HPDE6-E6E7 (cell line): ENCODE measurements around the gene KLK5.
A peak's percentile ranks its signal among the peaks of the same experiment; 100 is the strongest.
"Not testable (repeated sequence)": the region's sequence is repeated elsewhere in the genome, so short reads cannot be mapped to it uniquely, and the experiment has no call there.

Experiments
- DNase-seq: peaks from one replicate; pipeline ENCODE4 v3.0.0; 2011; ENCODE audit warnings: missing footprints; ENCODE audit errors: extremely low spot score

The KLK5 gene, protein sequence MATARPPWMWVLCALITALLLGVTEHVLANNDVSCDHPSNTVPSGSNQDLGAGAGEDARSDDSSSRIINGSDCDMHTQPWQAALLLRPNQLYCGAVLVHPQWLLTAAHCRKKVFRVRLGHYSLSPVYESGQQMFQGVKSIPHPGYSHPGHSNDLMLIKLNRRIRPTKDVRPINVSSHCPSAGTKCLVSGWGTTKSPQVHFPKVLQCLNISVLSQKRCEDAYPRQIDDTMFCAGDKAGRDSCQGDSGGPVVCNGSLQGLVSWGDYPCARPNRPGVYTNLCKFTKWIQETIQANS

GRCh38 chr19:50952910-50953309 lies at the start of gene KLK5:
KLK5 (minus strand) TSS chr19:50953038; CDS start chr19:50952657, 381 bp downstream.
- no peak for DNase-seq

- no peak for DNase-seq
These were observed 49.3 kb upstream of the KLK5 start for GRCh38 chr19:51002089-51002532.

DNA sequence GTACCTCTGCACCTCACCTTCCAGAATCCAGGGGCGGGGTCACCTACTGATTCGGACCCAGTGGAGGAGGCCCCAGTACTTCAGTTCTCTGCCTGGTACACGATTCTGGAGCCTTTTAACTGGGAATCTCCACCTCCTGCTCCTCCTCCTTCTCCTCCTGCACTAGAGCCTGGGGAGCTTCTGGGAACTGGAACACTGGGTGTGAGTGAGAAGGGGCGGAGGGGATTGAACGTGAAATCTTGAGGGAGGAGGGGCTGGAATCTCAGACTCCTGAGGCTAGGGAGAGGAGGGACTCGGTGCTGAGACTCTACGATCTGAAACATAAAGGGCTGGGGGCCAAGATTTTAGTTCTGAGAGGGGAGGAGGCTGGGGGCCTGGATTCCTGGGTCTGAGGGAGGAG lies 48.7 kb upstream of the KLK5 start, which contains the start of gene KLK8:
Gene KLK8, minus strand, starts transcription at position 90 of the 400 bp plus-strand sequence. CDS start 437 bp downstream, outside the sequence.
- DNase-seq, result no peak

DNA sequence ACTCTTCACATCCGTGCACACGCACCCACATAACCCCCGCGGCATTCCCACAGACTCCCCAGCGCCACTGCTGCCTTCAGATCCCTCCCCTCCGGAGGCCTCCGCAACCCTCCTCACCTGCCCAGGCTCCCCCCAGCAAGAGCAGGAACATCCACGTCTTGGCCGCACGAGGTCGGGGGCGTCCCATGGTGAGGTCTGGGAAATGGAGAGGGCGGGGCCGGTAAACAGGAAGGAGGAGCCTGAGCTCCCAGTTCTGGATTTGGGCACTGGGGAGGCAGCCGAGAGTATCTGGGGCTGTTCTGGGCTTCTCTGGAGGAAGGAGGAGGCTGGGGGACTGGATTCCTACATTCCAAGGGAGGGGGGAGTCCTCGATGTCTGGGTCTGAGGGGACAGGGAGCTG lies 48.1 kb upstream of the KLK5 start:
- DNase-seq, result no peak

DNA sequence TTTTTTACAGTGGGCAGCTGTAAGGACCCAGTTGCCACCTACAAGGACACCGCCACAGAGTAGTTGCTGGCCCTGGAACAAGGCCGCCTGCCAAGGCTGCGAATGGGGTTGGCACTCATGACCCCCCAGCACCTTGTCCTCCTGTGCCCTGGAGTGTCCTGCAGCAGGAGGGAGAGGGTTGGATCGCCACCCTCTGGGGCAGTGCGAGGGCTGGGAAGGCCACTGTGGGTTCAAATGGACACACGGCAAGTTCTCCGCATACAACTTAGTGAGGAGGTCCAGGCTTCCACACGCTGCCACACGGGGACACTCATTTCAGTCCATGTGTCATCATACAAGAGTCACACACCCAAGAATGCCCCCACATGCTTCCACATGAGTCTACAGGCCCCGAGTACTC lies 47.6 kb upstream of the KLK5 start:
- DNase-seq, result no peak

- DNase-seq, result no peak
These were observed 45.8 kb upstream of the KLK5 start for GRCh38 chr19:50998686-50999085.

GRCh38 chr19:50998061-50998460 lies 45.2 kb upstream of the KLK5 start:
- DNase-seq, result no peak

DNA sequence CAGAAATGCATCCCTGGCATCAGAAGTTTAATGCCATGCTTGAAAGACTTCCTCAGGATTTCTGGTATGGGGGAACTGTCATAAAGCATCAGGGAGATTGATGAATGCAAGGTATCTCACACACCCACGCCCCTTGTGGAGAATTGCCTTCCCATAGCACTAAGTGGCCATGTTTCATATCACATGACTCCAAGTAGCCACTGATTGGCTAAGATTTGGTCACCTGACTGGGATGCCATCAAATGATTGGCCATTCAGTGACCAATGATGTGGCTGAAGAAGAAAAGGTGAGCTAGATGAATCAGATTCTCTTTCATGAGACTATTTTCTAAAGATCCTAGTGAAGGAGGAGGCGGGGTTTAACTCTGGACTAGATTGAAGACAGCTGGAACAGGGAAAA lies 41.3 kb upstream of the KLK5 start:
- no peak for DNase-seq

DNA sequence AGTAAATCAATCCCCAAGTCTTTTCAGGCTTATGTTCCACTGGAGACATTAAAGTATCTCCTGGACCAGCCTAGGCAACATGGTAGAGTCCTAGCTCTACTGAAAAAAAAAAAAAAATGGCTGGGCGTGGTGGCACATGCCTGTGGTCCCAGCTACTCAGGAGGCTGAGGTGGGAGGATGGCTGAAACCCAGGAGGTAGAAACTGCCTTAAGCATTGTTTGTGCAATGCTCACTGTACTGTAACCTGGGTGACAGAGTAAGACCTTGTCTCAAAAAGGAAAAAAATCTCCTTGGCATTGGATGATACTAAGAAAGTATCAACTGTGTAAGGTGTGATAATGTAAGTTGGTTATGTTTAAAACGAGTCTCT lies 39.8 kb upstream of the KLK5 start:
- DNase-seq, result no peak

- DNase-seq, result not testable (repeated sequence)
These were observed 31.6 kb upstream of the KLK5 start for GRCh38 chr19:50984416-50984815.

- DNase-seq, result no peak
These were observed 30.9 kb upstream of the KLK5 start, which contains the start of gene KLK7 for GRCh38 chr19:50983625-50984292. KLK7 (minus strand) TSS chr19:50983917; CDS start chr19:50982399, 1,518 bp downstream.

GRCh38 chr19:50982186-50982585 lies 29.3 kb upstream of the KLK5 start:
- DNase-seq, result no peak

DNA sequence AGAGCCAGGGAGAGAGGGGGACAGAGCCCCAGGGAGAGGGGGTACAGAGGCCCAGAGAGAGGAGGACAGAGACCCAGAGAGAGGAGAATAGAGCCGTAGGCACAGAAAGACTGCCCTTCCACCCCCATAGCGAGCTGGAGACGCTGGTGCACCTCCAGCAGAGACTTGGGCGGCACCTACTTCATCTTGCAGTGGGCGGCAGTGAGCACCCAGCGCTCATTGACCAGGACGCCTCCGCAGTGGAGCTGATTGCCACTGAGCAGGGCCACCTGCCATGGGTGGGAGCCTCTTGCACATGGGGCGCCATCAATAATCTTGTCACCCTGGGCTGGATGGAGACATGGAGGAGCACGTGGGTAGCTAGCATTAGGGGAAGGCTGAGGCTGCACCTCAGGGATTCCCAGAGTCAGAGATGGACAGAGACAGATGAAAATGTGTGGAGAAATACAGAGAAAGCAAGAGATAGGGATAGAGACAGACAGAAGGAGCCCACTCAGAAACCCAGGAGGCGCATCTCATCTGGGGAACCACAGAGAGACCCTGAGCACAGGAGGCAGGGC lies 28.8 kb upstream of the KLK5 start:
- no peak for DNase-seq

- no peak for DNase-seq
These were observed 27.4 kb upstream of the KLK5 start for GRCh38 chr19:50980208-50980607.

DNA sequence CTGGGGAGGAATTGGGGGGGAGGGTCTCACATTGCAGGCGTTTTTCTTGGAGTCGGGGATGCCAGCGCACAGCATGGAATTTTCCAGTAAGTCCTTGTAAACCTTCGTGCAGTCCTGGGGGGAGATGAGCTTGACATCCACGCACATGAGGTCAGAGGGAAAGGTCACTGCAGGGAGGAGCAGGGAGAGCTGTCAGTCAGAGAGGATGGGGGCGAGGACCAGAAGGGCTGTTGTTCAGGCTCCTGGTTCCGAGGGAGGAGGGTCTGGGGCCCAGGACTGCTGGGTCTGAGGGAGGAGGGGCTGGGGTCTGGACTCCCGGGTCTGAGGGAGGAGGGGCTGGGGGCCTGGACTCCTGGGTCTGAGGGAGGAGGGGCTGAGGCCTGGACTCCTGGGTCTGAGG lies 26.9 kb upstream of the KLK5 start:
- DNase-seq, result no peak

DNA sequence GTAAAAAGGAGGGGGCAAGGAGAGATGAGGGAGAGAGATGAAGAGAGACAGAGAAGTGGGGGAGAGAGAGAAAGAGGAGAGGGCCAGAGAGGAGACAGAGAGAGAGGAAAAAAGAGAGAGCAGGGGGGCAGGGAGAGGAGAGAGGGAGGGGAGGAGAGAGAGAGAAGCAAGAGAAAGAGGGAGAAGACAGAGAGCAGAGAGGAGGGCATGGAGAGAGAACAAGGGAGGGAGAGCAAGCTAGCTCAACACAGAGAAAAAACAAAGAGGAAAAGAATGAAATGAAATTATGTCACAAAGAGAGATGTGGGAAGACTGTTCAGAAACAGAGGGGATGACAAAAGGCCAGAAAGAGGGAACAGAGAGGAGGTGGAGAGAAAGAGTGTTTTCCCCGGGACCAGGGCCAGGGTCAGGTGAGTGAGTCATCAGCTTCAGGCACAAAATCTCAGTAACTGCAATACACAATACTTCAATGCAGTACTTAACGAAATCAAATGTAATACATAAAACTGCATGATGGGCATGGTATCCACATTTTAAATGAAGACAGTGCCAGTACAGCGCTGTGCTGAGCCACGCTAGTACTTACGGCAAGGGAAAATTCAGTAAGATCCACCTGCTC lies 26.0 kb upstream of the KLK5 start:
- no peak for DNase-seq

DNA sequence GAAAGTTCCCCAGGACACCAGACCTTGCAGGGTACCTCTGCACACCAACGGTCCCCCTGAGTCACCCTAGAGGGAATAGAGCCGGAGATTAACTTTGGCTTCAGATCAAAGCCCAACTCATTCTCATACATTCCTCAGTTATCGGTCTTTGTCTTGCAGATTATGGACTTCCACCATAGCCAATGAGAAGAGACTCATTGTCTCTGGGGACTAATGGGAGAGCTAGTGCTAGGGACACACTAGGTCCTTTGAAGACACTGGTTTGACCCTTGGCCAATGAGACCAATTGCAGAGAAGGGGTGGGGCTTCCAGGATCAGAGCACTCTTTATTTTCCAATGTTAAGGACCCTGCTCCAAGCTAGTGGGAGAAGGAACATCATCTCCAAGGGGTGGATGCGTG lies 24.8 kb upstream of the KLK5 start:
- DNase-seq, result no peak

- peak; percentile 93 for DNase-seq
These were observed 22.9 kb upstream of the KLK5 start for GRCh38 chr19:50975766-50976165.

- no peak for DNase-seq
These were observed 22.1 kb upstream of the KLK5 start for GRCh38 chr19:50974702-50975556.

DNA sequence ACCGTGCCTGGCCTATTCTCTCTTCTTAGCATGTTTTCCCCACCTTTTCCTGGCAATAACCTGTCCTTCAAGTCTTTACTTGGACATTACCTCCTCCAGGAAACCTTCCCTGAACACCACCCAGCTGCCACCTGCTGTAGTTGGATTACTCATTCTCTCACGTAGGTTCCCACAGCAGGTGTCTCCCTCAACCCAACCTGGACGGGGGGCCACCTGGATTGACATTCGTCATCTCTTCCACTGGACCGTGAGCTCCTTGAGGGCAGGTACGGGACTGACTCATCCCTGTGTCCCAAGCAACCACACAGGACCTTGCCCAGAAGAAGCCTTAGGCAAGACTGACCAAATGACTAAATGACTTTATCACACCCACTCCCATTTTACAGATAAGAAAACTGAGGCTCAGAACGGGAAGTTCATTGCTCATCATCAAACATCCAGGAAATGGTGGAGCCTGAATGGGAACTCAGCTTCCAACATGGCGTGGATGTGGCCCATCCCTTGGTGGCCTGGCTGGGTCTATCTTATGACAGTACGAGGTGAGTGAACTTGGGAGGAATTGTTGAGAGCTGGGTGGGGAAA lies 20.0 kb upstream of the KLK5 start:
- DNase-seq, result no peak

DNA sequence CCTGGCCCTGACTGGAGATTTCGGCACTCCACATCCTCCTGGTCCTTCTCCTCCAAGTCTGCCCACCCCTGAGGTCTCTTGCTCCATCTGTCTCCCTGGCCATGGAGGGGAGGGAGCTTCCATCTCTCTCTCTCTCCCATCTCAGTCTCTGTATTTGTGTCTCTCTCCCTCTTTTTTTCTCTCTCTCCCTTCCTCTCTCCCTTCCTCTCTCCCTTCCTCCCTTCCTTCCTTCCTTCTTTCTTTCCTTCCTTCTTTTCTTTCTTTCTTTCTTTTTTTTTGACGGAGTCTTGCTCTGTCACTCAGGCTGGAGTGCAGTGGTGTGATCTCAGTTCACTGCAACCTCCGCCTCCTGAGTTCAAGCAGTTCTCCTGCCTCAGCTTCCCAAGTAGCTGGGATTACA lies 17.0 kb upstream of the KLK5 start:
- DNase-seq, result not testable (repeated sequence)
